ENCODE data around the gene CDH8.

DNA sequence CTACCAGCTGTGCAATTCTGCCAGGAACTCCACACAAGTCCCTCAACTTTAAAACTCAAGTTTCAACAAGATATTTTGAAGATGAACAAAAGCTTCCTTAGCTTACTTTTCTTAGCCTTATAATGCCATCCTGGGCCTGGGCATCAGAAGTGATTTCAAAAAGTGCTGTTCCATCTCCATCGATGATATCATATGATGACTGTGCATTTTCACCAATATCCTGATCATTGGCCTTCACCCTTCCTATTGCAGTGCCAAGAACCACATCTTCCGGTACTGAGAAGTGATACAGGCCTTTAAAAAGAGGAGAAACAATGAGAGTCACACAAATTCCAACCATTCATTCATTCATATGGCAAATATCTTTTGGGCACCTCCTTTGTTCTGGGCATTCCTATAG lies 215.4 kb downstream of the CDH8 start:
- TF ChIP-seq, protein P1, sequence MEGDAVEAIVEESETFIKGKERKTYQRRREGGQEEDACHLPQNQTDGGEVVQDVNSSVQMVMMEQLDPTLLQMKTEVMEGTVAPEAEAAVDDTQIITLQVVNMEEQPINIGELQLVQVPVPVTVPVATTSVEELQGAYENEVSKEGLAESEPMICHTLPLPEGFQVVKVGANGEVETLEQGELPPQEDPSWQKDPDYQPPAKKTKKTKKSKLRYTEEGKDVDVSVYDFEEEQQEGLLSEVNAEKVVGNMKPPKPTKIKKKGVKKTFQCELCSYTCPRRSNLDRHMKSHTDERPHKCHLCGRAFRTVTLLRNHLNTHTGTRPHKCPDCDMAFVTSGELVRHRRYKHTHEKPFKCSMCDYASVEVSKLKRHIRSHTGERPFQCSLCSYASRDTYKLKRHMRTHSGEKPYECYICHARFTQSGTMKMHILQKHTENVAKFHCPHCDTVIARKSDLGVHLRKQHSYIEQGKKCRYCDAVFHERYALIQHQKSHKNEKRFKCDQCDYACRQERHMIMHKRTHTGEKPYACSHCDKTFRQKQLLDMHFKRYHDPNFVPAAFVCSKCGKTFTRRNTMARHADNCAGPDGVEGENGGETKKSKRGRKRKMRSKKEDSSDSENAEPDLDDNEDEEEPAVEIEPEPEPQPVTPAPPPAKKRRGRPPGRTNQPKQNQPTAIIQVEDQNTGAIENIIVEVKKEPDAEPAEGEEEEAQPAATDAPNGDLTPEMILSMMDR (conservative IDR thresholded peaks at IDR 0.05): no peak
- TF ChIP-seq EZH2 (IDR thresholded peaks at IDR 0.05; ENCODE audit: low read depth): no peak
